Hematopoietic multipotent progenitor cell treated with erythropoietin and hydrocortisone succinate and interleukin-3 and kit ligand, for 15 days (in vitro differentiated cells): ENCODE measurements around the gene INSL3.
A peak's percentile ranks its signal among the peaks of the same experiment; 100 is the strongest.

Experiments used
- DNase-seq: peaks from one replicate; pipeline ENCODE4 v3.0.0-alpha.2; 2015; ENCODE audit warnings: low spot score

Gene INSL3, protein sequence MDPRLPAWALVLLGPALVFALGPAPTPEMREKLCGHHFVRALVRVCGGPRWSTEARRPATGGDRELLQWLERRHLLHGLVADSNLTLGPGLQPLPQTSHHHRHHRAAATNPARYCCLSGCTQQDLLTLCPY

DNA sequence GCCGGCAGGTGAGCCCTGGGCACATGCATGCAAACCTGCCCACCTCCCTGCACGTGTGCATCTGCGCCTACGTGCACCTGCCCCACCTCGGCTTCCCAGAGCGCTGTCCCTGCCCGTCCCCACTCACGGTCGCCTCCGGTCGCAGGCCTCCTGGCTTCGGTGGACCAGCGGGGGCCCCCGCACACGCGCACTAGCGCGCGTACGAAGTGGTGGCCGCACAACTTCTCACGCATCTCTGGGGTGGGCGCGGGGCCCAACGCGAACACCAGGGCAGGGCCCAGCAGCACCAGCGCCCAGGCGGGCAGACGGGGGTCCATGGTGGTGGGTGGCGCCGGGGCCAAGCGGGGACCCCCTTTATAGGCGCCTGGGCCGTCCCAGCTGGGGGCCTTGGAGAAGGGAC, at the start of gene INSL3:
INSL3 (minus strand) TSS at position 330 of the 400 bp plus-strand sequence; CDS start at position 317, 13 bp downstream.
- DNase-seq: no peak

DNA sequence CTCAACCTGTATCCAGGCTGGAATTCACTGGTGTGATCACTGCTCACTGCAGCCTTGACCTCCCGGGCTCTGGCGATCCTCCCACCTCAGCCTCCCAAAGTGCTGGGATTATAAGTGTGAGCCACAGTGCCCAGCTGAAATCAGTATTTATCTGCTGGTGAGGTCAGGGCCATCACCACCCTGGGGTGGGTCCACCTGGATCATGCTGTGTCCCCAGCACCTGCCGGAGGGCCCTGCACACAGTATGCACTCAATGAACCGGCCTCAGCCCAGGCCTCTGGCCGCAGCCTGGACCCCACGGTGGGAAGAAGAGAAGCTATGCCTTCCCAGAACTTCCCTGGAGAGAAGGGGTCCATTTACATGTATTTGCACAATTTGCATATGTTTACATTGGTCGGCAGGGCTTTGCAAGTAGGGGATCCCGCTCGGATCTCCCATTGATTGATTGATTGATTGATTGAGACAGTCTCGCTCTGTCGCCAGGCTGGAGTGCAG, 47.8 kb upstream of the INSL3 start:
- no peak for DNase-seq

DNA sequence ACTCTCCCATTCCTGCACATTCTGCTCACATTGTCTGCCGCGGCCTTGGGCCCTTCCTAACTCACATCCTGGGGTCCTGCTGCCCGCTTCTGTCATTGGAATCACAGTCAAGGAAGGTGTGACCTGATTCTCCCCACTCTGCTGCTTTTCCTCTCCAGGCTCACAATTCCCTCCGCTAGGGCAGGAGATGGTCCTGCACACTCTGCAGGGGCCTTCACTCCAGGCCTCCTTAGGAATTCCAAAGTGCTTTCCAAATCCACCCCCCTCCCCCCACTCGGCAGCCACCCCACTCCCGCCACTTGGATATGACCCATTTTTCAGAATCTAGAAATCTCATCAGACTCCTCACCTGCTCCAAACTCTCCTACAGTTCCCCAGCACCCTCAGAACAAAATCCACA, 47.4 kb upstream of the INSL3 start:
- DNase-seq: no peak

DNA sequence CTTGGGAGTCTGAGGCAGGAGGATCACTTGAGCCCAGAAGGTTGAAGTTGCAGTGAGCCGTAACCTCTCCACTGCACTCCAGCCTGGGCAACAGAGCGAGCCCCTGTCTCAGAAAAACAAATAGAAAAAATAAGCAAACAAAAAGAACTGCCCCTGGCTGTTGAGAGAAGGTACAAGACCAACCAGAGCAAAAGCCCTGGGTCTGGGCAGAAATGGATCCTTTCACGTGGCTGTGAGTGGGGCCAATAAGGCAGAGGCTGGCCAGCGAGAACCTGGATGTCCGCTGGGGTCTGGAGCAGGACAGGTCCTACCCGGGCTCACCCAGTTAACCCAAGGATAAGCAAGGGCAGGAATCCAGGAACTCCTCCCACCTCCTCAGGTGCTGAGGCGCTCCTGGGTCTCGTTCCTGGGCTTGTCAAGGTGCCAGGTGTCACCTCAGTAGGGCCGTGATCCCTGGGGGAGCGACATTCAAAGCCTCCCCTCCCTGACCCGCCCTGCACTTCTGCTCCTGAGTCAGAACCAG, 45.7 kb upstream of the INSL3 start:
- no peak for DNase-seq

DNA sequence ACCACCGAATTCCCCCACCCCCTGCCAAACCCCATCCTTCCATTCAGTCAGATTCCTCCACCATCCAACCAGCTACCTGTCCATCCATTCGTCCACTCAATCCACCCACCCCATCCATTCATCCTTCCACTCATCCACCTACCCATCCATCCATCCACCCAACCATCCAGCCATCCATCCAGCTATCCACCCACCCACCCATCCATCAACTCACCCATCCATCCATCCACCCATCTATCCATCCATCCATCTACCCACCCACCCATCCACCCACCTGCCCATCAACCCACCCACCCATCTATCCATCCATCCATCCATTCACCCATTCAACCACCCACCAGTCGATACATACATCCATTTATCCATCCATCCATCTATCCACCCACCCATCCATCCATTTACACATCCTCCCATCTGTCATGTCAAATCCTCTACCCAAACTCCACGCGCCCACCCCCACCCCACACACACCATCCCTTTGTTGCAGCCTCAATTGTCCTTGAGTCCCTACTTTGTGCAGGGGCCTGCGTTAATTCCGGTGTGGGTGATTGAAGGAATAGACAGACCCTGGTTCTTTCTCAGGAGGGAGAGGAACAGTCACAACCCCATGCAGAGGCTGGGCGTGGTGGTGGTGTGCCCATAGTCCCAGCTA, 45.1 kb upstream of the INSL3 start:
- no peak for DNase-seq

DNA sequence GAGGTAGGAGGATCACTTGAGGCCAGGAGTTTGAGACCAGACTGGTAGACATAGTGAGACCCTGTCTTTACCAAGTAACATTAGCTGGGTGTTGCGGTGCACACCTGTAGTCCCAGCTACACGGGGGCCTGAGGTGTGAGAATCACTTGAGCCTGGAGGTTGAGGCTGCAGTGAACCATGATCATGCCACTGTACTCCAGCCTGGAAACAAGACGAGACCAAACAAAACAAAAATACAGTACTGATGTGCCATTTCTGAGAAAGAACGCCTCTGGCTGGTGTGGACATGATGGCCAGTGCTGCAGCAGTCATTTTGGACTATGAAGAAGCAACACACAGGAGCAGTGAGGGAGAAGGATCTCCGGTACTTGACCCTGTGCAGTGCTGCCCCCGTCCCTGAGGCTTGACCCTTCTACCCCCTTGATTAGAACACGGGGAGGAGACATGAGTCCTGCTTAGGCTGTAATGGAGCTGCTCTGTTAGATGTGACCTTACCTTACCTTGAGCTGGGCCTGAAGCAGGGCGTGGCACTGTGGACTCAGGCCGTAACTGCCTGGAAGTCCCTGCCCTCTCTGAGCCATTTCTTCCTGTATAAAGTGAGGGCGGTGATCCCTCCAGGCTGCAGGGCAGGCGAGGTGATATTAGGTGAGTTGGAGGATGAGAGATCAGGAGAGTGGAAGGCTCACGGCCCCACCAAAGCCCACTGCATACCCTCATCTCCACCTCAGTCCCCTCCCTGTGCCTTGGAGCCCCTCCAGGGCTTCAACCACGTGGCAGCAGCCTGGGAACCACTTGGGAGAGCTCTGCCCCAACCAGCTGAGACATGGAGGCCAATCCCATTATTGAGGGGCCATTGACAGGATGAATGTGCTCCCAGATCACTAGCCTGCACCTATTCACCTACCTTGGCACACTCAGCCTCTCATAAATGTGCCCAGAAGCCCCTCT, 44.3 kb upstream of the INSL3 start:
- DNase-seq: no peak

DNA sequence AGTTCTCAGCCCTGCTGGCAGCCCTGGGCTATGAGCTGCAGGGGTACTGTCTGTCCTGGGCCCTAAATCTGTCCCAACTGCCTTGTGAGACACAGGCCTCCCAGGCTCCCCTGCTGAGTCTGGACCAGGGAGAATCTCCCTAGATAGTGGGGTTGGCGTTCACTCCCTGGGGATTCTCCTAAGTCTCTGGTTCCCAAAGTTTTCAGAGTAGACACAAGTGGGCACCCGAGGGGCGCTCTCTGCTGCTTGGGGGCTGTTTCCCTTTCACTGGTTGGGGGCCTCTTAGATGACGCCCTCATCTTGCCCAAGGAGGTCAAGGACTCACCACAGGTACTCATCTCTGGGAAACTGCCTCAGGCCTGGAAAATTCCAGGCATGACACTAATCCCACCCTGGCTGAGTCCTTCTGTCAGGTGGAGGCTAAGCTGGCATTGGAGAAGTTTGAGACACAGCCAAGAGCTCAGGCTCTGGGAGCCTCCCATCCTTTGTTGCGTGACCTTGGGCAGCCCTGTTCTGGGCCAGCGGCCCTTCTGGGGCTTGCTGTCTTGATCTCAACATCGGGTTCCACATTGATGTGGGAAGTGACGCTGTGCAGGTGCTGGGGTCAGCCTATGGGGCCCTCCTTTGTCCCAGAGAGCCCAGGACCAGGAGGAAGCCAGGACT, 42.3 kb upstream of the INSL3 start:
- DNase-seq: no peak

DNA sequence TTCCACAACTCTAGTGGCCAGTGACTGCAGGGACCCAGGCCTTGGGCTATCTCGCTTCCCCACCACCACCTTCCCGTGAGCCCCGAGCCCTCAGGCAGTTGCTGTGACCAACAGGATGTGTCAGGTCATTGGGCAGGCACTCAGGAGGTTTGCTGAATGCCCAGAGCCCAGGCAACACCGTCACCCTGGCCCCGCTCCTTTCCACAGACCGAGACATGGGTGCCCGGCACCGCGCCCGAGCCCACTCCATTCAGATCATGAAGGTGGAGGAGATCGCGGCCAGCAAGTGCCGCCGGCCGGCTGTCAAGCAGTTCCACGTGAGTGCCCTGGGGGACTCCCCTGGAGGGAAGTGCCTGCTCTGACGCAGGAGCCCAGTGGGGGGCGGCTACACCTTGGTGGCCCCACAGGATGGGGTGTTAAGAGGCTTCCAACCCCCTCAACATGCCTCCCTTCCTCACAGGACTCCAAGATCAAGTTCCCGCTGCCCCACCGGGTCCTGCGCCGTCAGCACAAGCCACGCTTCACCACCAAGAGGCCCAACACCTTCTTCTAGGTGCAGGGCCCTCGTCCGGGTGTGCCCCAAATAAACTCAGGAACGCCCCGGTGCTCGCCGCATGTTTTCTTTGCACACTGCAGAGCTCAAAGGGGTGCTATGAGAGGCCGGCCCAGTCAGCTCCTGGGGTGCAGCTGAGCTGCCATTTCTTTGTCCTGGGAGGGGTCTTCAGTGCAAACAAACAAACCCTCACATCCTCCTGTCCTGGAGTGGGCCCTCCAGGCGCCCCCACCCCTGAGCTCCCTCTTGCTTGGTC, 41.6 kb upstream of the INSL3 start:
- DNase-seq: no peak

DNA sequence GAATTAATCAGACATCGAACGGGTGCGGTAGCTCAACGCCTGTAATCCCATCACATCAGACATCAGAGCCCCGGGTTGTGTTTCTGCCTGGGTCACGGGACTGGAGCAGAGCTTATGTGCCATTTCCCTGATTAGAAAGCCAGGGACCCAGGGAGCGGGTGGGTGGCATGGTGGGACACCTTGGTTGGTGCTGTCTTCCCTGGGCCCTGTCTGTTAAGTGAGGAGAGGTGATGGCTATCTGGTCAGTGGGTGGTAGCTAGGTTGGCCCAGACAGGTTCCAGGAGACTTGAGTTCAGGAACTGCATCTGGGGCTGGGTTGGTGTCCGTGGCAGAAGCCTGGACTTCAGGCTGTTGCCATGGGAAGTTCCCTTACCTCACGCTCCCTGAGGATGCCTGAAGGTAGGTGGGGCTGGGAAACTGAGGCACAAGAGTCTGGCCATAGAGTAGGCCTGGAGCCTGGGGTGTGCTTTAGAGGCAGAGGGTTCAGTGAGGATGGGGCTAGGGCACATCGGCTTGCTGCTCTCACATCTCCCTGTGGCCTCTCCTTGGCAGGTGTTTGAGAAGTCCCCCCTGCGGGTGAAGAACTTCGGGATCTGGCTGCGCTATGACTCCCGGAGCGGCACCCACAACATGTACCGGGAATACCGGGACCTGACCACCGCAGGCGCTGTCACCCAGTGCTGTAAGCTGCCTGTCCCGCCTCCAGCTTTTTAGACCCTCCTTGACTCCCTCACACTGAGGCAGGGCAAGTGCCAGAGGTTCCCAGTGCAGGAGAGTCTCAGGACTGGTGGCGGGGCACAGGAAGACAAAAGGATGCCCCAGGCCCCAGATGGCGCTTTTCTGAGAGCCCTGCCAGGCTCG, 40.5 kb upstream of the INSL3 start:
- DNase-seq: no peak

DNA sequence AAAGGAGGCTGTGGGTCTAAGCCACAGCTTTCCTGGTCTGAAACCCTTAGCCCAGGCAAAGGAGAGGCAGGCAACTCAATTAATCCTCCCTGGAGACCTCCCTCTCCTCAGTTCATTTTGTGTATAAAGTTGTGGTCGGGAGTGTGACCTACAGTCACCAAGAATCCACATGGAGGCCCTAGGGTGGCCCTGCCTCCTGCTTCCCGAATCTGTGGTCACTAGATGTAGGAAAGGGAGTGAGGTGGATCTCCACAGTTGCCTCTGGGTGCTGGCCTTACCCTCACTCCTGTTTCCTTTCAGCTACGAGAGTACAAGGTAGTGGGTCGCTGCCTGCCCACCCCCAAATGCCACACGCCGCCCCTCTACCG, 39.7 kb upstream of the INSL3 start:
- DNase-seq: no peak

DNA sequence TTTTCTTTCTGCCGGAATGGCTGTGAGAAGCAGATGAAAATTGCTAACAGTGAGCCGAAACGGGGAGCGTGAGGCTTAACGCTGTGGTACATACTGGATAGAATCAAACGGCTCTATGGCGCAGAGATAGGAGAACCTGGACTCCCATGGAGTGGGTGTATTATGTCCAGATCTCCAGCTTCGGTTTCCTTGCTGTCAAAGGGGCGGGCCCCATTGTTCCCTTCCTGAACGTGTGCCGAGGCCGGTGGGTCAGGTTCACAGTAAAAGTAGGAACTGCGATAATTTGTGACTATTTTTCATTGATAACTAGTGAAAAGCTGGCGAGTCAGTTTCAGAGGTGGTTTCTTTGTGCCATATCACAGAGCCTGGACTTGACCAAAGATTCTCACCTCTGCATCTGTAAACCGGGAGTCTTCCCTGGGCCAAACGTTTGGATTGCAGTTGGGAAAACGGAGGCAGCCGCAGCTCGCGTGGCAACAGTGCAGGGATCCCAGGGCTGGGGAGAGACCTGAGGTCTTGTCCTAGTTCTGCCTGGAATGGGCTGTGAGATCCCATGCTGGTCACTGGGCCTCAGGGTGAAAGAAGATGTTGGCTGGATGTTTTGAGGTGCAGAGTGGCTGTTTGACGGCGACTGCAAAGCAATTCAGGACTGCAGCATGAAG, 39.1 kb upstream of the INSL3 start:
- DNase-seq: no peak

DNA sequence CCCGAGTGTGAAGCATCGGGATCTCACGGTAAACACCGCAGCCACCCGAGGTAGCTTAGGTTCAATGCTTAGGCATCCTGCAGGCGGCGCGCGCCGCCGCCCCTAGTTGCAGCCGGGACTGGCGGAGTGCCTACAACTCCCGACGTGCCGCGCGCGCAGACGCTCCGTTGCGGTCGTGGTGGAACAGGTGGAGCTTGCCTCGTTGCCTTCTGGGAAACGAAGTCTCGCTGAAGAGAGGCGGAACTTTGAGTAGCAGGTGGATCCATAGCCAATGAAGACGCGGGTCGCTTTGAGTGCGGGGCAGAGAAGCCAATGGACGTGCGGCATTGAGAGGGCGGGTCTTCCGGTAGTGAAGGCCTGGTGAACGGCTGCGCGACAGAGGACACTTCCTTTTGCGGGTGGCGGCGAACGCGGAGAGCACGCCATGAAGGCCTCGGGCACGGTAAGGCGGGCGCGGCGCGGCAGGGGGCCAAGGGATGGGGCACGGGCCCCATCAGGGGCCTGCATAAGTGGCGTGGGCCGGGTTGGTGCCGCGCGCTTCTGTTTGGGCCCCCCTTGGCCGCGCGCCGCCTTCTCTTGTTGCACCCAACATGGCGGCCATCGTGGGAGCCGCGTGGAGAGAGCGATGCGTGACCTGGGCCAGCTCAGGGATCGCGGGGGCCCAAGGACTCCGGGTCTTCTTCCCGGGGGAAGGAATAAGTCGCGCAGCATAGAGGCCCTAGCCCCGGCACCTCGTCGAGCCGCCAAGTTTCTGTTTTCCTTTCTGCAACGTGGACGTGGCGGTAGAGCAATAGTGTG, 38.4 kb upstream of the INSL3 start, which contains the start of gene RPL18A:
RPL18A (plus strand) TSS at position 378 of the 798 bp plus-strand sequence; CDS start at position 425, 47 bp downstream.
- DNase-seq: peak; percentile 100

DNA sequence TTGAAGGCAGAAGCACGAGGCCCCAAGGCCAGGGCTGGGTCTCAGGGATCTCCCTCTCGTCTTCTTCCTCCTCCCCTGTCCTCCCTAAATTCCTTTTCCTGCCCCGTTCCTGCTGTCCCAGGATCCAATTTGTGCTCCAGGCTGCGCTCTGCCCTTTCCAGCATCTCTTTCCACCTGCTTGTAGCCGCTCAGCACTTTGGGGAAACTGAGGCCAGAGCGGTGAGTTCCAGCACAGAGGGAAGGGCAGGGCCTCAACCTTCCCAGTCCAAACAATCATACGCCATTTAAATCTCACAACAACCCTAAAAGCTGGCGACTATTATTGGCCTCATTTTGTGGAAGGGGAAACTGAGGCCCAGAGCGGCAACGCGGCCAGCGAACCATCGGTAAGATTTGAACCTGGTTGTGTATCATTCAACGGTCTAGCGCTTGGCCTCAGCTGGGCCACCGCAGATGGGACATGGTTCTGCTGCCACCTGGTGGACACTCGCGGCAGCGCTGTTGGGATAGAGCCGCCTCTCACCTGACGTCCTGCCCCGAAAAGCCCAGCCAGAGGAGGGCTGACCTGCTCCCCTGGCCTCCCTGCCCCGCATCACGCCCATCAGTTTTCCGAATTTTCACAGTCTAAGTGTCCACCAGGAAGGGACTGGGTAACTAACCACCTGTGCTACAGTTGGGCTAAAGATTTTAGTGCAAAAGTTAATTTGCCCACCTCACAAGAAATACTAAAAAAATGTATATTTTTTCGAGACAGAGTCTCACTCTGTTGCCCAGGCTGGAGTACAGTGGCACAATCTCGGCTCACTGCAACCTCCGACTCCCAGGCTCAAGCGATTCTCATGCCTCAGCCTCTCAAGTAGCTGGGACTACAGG, 34.2 kb upstream of the INSL3 start:
- DNase-seq: peak; percentile 82

DNA sequence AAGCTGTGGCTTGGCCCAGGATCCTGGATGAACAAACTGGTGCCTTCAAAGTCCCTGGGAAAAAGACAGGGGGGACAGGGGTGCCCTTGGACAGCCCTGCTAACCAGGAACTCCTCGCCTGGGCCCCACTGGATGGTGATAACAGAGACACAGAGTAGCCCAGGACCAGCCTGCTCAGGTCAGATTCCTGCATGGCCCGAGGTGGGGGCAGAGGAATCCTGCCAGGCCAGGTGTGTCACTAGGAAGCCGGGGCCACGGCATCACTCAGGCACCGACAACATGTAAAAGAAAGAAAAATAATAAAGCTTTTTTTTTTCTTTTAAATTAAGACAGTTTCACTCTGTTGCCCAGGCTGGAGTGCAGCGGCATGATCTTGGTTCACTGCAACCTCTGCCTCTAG, 32.7 kb upstream of the INSL3 start:
- DNase-seq: no peak

DNA sequence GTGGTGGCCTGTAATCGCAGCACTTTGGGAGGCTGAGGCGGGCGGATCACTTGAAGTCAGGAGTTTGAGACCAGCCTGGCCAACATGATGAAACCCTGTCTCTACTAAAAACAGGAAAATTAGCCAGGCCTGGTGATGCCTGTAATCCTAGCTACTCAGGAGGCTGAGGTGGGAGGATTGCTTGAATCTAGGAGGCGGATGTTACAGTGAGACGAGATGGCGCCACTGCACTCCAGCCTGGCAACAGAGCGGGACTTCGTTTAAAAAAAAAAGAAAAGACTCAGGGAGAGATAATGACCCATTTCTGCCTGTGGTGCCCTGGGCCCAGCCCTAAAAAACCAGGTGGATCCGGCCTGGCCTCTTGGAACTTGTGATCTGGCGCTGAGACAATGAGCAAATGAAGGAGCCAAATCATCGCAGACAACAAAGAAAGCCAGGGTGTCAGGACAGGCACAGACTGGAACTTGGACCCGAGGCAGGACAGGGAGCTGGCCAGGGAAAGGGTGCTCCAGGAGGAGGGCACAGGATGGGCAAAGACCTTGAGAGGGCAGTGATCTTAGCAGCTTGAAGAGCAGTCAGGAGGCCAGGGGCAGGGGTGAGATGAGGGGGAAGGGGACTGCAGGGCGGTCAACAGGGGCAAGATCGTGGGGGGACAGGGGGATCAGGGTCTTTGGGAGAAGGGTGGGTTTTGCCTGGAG, 27.4 kb upstream of the INSL3 start:
- no peak for DNase-seq

DNA sequence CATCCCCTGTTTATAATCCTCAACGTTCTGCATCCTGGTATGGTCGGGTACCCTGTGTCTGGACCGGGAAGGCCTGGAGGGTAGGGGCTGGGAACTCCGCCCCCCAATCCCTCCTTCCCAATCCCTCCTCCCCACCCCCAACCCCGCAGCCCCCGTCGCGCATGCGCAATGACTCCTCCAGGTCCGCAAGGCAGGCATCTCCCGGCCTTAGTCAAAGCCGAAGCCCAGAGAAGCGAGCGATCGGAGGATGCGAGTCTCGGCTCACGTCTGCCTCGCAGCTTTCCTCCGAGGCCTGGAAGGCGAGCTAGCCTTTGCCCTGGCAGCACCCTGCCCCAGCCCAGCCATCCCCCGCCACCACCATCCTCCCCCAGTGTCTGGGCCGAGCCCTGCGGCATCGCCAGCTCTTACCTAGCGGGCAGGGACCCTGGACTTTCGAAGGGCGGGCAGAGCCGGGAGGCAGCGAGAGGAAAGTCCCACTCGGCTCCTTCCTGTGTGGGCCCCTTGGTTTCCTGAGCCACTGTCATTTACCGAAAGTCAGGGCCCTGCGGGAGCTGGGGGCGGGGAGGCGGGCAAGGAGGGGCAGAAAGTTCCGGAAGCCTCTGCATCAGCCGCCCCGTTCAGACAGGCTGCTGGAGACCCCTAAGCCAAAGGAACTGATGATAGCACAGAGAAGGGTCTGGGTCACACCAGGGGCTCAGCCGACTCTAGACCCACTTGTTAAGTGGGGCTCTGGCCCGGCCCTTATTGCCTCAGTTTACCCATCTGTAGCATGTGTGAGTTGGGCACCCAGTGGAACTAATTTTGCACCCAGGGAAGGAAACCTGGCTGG, 26.4 kb upstream of the INSL3 start, which contains the start of gene JAK3:
JAK3 (minus strand) TSS at position 445 of the 829 bp plus-strand sequence. CDS start 3,565 bp downstream, outside the sequence.
- DNase-seq: no peak
